ENCODE measurements around the gene DNAJC6.
A peak's percentile ranks its signal among the peaks of the same experiment; 100 is the strongest.

Gene DNAJC6

DNA sequence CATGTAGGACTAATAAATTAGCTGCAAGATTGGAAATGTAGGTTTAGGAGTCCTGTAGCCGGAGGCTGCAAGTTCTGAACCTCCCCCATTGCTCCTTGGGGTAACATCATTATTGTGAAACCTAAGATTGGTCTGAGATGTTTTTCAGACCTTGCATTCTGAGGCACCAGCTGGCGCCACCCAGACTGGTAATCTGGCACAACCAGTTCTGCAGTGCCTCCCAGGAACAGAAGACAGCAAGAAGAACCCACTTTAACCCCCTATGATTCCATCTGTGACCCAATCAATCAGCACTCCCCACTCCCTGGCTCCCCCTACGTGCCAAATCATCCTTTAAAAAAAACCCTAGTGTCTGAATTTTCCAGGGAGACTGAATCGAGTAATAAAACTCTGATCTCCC is 11.6 kb upstream of the DNAJC6 start:
- no peak for DNase-seq

DNA sequence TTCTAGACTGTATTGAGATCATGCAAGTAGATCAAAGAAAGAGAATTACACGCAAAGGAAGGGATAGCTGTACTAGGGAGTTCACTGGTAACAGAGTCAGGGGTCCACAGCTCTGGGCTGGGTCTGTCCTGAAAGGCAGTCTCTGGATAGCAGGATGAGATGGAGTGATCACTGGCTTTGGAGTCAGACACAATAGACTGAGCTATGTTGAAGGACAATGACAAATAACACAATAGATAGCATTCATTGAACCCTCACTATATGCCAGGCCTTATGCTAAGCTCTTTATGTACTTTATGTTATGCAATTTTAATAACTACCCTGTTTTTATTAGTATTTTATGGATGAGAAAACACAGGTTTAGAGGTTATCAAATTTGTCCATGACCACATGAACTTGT is 10.0 kb upstream of the DNAJC6 start:
- no peak for DNase-seq

DNA sequence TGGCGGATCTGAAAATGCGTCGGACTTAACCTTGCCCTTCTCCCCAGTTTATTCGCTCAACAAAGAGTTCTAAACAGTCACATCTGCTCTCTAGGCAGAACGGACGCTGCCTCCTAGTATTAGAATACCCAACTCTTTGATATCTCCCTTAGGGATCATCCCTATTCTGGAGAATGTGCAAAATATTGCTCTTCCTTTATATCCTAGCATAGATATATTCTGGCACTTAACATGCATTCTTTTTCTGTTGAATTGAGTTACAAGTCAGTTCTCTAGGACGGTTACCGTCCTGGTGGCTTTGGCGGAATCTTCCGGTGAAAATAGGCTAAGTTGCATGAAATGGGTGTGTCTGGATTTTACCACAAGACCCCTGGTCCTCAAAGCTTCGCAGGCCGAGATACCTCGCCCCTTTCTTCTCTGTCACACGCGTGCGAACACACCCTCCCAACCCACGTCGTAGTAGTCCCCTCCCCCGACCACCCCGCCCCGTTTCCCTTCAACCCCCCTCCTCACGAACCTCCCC is 501 bp upstream of the DNAJC6 start:
- DNase-seq: no peak

DNA sequence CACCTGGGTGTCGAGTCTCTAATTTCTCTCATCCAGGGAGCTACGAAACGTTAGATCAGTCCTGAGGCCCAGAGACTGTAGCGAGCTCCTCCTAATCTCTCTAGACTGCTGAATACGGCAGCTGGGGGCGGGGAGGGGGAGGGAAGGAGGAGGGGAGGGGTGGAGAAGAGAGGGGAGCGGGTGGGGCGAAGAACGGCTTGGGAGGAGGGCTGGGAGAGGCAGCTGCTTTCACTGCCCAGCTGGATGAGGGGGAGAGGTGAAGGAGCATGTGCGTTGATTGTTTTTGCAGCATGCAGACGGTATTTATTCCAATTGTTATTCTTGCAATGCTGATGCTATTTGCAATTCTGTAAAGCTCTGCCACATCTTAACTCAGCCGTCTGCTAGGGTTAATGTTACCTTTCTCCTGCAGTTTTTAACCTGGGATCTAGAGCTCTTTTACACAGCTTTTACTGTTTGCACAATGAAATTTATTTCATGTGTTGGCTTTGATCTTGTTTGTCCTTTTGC is 790 bp downstream of the DNAJC6 start:
- DNase-seq: peak; percentile 76

DNA sequence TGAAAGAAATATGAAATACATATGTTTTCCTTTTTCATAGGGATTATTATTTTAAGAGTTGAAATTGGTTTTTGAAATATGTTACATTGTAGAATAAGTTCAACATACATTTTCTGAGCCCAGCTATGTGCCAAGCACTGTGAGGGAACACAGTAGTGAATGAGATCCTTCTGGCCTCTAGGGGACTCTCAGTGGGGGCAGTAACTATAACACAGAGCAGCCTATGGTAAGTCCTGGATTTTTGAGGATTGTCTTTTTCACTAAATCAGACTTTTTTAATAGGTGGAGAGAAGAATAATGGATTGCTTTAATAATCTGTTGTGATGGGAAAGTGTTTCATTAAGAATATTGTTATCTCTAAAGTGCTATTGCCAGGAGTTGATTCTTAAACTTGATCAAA is 2.4 kb downstream of the DNAJC6 start:
- no peak for DNase-seq

DNA sequence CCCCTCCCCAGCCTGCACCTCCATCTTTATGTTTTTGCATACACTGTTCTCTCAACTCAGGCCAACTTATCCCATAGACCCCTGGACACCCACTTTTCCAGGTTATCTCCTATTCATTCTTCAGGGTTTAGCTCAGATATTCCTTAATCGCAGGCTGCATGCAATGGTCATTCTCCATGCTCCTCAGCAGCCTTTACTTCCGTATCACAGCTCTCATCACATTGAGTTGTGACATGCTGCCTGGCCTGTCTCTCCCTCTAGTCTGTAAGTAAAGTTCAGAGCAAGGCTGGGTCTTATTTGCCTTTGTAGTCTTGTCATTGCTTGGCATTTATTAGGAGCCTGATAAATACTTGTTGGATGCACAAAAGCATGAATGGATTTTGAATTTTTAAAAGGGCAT is 6.9 kb downstream of the DNAJC6 start:
- no peak for DNase-seq

DNA sequence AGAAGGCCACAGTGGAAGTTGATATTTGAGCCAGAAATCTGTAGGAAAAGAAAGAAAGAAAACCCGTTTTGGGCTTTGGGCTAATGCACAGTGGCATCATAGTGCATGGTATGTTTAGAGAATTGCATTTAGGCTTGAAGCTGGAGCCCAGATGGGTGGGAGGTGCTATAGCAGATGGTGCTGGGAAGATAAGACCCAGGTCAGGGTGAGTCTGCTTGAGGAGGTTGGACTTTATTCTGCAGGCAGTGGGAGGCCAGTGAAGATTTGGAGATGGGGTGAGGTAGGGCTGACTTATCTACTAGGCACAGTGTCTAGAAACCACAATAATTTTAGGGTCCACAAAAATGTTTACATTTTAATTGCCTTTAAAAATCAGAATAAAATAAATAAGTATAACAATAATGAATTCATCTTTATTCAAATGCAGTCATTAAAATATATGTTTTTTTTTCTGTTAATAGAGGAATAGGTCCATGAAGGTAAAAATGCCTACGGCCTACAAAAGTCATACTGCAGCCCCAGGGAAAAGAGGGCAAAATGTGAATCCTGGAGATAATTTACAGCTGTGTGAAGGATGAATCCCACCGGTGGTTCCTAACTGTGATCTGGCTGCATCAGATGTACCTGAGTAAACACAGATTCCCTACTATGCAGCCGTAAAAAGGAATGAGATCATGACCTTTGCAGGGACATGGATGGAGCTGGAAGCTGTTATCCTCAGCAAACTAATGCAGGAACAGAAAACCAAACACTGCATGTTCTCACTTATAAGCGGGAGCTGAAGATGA is 8.7 kb downstream of the DNAJC6 start:
- no peak for DNase-seq

DNA sequence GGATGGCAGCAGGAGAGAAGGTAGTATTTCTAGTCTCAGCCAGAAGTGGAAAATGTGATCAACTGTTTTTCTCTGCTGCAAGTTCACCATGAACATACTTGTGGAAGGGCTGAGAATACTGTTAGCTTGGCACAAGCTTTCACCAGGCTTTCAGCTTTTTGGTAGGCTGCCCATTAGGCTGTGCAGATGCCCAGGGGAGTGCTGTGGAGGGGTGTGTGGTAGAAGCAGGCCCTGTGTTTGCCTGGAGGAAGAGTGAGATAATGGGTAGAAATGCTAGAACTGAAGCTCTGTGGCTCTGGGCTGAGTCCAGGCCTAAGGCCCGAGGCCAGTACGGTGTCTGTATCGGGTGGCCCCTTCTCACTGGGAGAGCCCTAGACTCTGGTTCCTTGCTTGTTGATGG is 9.8 kb downstream of the DNAJC6 start:
- DNase-seq: no peak

DNA sequence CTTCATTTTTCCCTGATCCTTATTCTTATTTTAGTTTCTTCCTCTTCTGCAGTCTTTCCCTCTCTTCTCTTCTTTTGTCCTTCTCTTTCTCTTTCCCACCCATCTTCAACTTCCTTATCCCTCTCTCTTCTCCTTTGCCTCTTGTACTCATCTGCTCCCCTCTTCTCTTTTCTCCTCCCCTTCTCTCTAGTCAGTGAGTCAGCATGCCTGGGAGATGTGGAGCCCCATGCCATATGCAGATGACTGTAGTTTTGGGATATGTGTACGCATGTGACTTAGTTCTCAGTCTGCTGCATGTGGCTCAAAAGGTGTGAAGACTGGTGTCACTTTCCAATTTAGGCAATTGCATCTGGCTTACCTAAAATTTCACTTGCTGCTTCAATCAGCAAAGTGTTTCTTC is 10.4 kb downstream of the DNAJC6 start:
- no peak for DNase-seq

DNA sequence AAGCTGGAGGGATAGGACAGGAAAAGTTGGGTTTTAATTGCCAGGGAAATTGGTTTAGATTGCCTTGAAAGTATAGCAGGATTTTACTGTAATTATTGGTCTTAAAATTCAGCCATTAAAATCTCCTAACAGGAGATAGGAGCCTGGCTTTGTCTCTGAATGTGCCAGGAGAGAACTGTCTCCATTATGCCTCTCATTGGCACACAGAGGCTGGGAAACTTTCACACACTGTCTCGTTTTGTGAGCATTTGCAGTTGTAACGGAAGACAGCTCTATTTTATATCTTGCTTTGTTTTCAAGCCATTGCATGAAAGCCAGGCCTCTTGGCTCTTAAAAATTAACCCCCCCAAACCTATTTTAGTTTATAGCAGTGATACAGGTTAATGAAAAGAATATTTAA is 12.5 kb downstream of the DNAJC6 start:
- DNase-seq: no peak

DNA sequence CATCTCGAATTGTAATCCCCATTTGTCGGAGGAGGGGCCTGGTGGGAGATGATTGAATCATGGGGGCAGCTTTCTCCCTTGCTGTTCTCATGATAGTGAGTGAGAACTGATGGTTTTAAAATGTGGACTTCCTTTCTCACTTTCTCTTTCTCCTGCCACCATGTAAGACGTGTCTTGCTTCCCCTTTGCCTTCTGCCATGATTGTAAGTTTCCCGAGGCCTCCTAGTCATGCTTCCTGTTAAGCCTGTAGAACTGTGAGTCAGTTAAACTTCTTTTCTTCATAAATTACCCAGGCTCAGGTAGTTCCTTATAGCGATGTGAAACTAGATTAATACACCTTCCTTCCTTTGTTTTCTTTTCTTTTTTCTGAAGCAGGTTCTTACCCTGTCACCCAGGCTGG is 13.9 kb downstream of the DNAJC6 start:
- DNase-seq: no peak

DNA sequence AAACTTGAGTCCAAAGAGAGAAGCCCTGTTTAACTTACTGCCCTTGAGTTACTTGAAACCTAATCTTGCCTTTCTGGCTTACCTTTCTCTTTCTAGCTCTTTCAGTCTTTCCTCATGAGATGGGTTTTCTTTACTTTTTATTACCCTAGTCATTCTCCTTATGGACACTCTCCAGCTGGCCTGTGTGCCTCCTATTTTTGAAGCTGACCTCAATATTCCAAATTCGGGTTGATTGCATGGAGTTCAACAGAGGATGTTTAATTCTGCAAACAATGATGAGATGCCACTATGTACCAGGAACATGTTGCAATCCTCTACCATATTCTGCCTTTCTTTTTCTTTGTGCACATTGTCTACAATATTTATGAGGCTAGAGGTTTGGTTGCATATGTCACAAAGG is 20.7 kb downstream of the DNAJC6 start:
- DNase-seq: no peak

DNA sequence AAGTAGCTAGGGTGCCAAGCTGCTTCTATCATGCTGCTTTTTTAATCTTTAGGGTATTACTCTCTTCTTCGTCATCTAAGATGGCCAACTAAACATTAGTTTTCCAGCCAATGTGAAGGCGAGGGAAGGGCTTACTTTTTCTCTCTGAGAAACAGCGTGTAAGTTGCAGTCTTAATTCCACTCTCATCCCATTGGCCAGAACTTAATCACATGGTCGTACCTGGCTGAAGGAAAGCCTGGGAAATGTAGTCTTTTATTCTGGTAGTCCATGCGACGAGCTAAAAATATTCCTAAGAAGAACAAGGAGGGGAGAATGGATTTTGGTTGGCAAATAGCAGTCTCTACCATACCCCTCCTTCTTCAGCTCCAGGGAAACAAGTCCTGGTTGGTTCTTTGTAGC is 21.5 kb downstream of the DNAJC6 start:
- DNase-seq: no peak

DNA sequence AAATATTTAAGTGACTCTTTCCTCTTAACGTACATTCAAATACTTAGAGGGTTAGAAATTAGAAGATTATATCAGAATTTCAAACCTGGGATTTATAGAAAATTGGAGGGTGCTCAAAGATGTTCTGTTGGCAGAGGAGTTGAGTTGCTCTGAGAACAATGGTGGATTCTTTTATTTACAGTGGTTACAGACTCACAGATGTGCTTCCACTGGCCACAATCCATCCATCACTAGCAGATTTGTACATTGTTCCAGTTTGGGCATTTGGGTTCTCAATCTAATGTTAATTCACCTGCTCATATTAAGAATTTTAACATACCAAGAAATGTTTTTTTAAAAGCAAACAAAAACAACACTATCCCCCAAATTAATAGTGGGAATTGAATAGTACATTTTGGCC is 23.5 kb downstream of the DNAJC6 start:
- no peak for DNase-seq

DNA sequence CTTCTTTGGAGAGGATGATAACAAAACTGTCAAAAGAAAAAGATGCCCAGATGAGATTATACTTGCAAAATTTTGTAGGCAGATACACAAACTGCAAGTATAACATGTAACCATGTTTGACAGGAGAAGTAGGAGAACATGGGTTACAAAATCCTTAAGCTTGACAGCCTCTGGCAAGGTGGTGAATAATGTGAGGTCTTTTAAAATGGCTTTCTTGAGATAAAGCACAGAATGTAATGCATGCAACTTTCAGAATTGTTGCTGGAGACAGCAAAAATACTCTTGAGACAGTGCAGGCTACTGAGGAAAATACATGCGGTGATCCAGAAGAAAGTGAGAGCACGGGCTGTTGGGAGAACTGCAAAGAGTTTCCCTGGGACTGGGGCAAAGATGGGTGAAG is 24.7 kb downstream of the DNAJC6 start:
- DNase-seq: no peak

DNA sequence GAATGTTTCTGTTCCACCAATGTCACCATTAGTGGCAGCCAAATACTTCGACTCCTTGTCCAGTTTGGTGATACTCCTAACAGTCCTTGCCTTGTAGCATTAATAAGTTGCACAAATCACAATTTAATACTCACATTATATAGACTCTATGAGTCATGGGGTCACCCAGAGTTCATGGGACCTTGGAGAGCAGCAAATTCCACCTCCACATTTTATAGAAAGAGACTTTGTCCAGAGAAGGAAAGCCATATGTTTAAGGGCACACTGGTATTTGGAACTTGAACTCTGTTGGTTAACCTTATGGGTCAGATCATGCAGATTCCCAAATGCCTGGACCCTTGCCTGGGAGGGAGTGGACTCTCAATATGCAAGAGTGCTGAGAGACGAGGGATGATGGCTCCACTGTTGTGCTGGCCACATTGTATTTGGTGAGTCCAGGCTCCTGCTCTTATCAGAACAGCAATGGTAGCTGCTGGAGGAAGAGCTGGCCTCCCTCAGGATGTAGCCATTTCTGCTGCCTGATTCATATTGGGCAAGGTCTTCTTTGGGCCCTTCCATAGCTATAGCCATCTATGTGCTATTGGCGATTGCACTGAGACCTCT is 30.6 kb downstream of the DNAJC6 start:
- DNase-seq: no peak

DNA sequence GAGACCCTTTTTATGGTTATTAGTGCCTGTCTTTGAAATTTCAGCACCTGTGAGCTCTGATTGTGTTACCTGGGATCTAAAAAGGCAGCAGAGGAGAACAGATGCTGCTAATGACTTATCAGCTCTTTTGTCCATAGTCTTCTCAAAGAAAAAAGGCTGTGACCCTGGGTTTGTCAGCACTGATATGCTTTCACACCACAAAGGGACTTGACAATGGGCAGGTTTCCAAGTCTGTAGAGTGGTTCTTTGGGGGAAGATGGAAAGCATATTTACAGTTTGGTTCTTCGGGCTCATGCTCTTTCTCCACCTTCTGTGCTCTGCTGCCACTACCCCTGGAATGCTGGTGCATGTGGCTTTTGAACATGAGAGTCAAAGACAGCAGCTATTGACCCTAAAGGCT is 32.0 kb downstream of the DNAJC6 start:
- peak; percentile 49 for DNase-seq

DNA sequence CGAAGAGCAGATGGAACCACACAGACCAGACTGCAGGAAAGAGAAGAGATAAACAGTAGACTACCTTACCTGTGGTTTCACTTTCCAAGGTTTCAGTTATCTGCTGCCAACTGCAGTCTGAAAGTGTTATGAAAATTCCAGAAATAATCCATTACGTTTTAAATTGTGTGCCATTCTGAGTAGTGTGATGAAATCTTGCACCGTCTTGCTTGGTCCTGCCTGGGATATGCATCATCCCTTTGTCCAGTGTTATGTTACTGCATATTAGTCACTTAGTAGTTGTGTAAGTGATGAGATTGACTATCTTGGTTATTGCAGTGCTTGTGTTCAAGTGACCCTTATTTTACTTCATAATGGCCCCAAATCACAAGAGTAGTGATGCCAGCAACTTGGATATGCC is 33.9 kb downstream of the DNAJC6 start:
- no peak for DNase-seq

DNA sequence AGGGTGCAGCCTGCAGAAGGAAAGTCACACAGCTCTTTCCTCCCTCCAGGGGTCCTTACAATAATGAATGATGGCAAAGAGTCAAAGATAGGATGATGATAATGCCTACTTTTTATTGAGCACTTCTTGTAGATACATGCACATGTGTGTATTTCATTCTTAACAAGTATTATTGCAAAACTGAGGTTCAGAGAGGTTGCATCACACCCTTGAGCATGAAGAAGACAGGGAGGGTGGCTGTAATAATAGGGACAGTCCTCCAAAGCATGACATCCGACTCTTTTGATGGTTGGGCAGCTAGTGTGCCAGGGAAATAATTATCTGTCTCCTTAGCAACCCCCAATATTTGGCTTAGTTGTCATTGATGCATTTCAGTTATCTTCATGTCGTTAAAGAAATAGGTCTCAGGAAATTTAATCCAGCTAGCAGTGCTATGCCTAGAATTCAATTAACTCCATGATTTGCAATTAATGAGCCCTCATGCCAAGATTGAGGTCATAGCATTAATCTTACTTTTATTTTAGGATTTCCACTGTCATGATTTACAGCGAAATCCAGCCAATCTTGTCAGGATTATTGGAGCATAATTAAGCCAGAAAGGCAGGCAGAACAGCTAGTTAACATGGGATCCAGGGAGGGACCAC is 35.0 kb downstream of the DNAJC6 start:
- DNase-seq: no peak

DNA sequence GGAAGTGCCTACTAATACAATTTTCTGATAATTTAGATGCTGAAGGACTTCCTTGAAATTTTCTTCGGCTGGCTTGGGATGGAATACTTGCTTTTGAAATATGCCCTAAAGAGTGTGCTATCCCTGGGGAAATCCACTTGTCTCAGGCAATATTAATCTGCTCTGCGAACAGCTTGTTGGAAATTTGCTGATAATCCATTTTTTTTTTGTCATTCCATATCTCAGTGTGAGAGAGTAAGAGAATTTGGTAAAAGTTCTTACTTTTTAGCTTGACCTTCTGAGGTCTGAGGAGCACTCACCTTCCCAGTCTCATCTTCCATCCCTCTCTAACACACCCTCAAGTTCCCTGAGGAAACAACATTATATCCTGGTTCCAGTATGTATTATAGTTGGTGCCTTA is 36.8 kb downstream of the DNAJC6 start:
- DNase-seq: no peak

DNA sequence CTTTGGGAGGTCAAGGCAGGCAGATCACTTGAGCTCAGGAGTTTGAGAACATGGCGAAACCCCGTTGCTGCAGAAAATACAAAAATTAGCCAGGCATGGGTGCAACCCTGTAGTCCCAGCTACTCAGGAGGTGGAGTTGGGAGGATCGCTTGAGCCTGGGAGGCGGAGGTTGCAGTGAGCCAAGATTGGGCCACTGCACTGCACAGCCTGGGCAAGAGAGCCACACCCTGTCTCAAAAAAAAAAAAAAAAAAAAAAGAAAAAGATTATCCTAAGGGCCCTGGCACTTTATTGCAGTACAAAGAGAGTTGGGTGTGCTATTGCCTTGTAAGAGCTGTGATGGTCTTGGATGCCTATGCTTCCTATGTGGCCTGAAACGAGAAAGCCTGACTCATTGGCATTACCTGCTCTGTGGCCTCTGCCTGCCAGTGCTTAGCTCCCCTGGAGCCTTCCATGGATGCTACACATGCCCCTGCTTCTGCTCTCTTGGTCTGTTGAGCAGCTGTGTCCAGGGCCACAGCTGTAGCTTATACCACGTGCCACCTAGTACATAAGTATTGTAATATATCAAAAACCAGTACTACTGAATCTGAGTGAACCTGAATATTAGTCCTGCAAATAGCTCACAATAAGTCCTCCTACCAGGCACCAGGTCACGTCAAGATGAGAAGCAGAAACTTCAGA is 45.8 kb downstream of the DNAJC6 start:
- DNase-seq: no peak

DNA sequence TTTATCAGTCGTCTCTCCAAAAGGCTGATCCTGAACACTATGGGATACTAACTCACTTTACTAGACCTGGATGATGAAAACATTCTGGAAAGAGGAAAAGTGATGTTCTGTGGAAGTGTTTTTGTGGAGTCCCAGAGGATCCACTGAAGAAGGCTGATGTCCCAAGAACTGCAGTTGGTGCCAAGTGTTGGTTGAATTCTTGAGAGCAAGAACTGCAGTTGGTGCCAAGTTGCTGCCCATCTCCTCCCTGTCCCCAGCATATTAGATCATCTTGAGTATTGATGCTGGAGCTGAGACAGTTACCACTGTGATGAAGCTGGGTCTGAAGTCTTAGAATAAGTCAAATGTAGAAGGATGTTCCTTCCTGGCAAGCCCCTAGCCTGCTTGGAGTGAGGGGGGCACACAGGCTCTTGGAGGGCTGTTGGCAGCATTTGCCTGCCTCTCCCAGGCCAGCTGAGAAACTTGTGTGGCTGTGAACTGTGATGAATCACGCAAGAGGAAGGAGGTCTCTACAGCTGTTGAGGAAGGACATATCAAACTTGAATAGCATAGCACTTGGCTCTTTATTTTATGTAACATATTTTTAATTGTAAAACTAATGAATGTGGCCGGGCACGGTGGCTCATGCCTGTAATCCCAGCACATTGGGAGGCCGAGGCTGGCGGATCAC is 48.1 kb downstream of the DNAJC6 start:
- no peak for DNase-seq

DNA sequence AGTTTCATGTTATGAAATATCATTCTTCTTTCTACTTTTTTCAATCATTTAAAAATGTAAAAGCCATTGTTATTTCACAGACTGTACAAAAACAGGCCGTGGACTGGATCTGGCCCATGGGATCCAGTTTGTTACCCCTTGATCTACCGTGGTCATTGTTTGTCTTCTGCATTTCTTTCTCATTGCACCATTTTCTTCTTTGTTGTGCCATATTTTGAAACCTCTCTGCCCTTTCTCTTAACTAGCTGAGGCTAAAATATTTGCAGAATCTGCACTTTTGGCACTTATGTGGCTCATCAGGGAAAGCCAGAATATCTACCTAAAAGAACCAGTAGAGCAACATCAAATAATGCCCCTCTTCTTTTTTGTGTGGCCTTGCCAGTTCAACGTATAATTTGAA is 50.5 kb downstream of the DNAJC6 start:
- DNase-seq: no peak
